ENCODE results near the gene KRTAP5-9. TPM values are rescaled to one million over a fixed set of nuclear protein-coding genes. Genes with fewer than 3 reads are reported as not detected.

The KRTAP5-9 gene
- total and polyA plus RNA-seq, 9 of the 15 experiments (the other 6 are each of a cell fraction or from before 2014, with no cell fraction given): not detected

DNA sequence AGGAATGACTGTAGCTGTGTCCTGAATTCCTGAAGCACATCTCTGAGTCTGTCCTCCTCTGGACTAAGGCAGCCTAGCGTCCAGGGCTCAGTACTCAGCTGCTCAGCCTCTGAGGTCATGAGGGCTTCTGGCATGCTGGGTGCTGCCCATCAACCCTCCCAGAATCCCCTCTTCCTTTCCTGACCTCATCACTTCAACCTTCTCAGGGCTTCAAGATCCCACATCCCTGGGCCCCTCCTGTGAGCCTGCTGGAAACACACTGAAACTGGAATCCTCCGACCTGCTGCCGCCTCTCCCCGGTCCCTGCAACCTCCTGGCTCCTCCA is 9.6 kb upstream of the KRTAP5-9 start:
- in situ Hi-C loops (cut with MboI) (no loop called here), intact Hi-C loops (cut with micrococcal nuclease) (loop anchor here (10.0 kb wide), 1 partner anchor 94 kb away; the partner anchor contains the start of gene DHCR7)
- ChIA-PET POLR2A (interaction anchor here (1.5 kb wide), 1 partner anchor 11 kb away, joined by 5 read pairs; no protein-coding TSS in a partner anchor), CTCF (ENCODE audit: low intra/inter-chr PET ratio) (no interaction called here)
- ATAC-seq (no peak), FAIRE-seq (no peak), DNase-seq (ENCODE audit: extremely low read depth in 1 of 4, low spot score in 3 of 4) (no peak)
- Histone ChIP-seq H3K27me3 (ENCODE audit: control insufficient read depth in 2 of 2, insufficient read depth in 2 of 2, low read length in 2 of 2) (peaks cover 32 to 49% of the 10 kb centered on the region in 2 experiments; a peak in 3 of 5 replicates), H4K20me1 (replicated peaks; ENCODE audit: control insufficient read depth, insufficient read depth, low read length) (no peaks in the 10 kb centered on the region), H3K9me3 (replicated peaks; ENCODE audit: control insufficient read depth, insufficient read depth, low read depth, low read length) (peaks cover 2% of the 10 kb centered on the region; the same call in 1 of the 2 replicates), H3K79me2 (ENCODE audit: control insufficient read depth, insufficient read depth, low read length) (no peaks in the 10 kb centered on the region), H3K9me1 (ENCODE audit: control insufficient read depth, insufficient read depth, low read length) (no peaks in the 10 kb centered on the region), H2AFZ (ENCODE audit: low read depth, low read length) (no peak overlapping the region), H3K9ac (ENCODE audit: insufficient read depth in 1 of 2, low read depth in 2 of 2, low read length in 2 of 2) (no peak overlapping the region), H3K4me2 (ENCODE audit: insufficient read depth, low read length) (no peak overlapping the region), H3K4me3 (no peak overlapping the region), H3K36me3 (ENCODE audit: control insufficient read depth, insufficient read depth, low read length) (no peaks in the 10 kb centered on the region), H3K27ac (ENCODE audit: extremely low read depth, low read depth, low read length) (no peak overlapping the region), H3K4me1 (replicated peaks in 1 of 2; ENCODE audit: control insufficient read depth in 2 of 2, insufficient read depth in 2 of 2, low read length in 2 of 2) (peaks cover 2 to 4% of the 10 kb centered on the region in 2 experiments; a peak in 4 of 5 replicates)
- WGBS (ENCODE audit: insufficient coverage, low coverage, missing lambda C conversion rate): 5% methylated on average over 4 of the region's 4 CpGs
- no TSS peak for BruUV-seq (replicated peaks)
- TF ChIP-seq, protein P1, sequence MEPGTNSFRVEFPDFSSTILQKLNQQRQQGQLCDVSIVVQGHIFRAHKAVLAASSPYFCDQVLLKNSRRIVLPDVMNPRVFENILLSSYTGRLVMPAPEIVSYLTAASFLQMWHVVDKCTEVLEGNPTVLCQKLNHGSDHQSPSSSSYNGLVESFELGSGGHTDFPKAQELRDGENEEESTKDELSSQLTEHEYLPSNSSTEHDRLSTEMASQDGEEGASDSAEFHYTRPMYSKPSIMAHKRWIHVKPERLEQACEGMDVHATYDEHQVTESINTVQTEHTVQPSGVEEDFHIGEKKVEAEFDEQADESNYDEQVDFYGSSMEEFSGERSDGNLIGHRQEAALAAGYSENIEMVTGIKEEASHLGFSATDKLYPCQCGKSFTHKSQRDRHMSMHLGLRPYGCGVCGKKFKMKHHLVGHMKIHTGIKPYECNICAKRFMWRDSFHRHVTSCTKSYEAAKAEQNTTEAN (CRISPR knock-in tag; IDR thresholded peaks at IDR 0.05): no peak
- no peak for TF ChIP-seq ZNF274 (IDR thresholded peaks at IDR 0.05; ENCODE audit: borderline replicate concordance, low read depth, low read length)
- TF ChIP-seq POU5F1 (IDR thresholded peaks at IDR 0.05; ENCODE audit: borderline replicate concordance, low read depth, low read length, partially characterized antibody): no peak
- TF ChIP-seq ZNF431 (CRISPR knock-in tag; IDR thresholded peaks at IDR 0.05): no peak
- TF ChIP-seq, protein P2, sequence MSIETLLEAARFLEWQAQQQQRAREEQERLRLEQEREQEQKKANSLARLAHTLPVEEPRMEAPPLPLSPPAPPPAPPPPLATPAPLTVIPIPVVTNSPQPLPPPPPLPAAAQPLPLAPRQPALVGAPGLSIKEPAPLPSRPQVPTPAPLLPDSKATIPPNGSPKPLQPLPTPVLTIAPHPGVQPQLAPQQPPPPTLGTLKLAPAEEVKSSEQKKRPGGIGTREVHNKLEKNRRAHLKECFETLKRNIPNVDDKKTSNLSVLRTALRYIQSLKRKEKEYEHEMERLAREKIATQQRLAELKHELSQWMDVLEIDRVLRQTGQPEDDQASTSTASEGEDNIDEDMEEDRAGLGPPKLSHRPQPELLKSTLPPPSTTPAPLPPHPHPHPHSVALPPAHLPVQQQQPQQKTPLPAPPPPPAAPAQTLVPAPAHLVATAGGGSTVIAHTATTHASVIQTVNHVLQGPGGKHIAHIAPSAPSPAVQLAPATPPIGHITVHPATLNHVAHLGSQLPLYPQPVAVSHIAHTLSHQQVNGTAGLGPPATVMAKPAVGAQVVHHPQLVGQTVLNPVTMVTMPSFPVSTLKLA (conservative IDR thresholded peaks at IDR 0.05): no peak
- TF ChIP-seq PRMT5 (CRISPR knock-in tag; IDR thresholded peaks at IDR 0.05): no peak
- no peak for TF ChIP-seq ZNF57 (CRISPR knock-in tag; IDR thresholded peaks at IDR 0.05)
- TF ChIP-seq ZSCAN29 (IDR thresholded peaks at IDR 0.05): no peak
- TF ChIP-seq SRSF1 (IDR thresholded peaks at IDR 0.05; ENCODE audit: low read depth, low read length): no peak
- TF ChIP-seq ZC3H4 (CRISPR knock-in tag; IDR thresholded peaks at IDR 0.05; ENCODE audit: borderline replicate concordance): no peak
- TF ChIP-seq YBX1 (IDR thresholded peaks at IDR 0.05): no peak
- TF ChIP-seq CSDE1 (IDR thresholded peaks at IDR 0.05): no peak
- TF ChIP-seq ZNF134 (CRISPR knock-in tag; conservative IDR thresholded peaks at IDR 0.05): no peak
- no peak for TF ChIP-seq DPF2 (IDR thresholded peaks at IDR 0.05)
